ENCODE measurements around the gene FMN2. TPM values are rescaled to one million over a fixed set of nuclear protein-coding genes. Genes with fewer than 3 reads are reported as not detected.

FMN2 gene
- polyA plus RNA-seq (ENCODE audit: insufficient read depth in 1 of 5, insufficient read length in 5 of 5, low replicate concordance in 1 of 5), result 1 to 10 TPM; 1.2 to 3.0 (median 1.7) TPM
- long read RNA-seq, donor 1, result 0 reads
- long read RNA-seq, donor 2, result 0 reads
- long read RNA-seq, donor 3, result 0 reads
- long read RNA-seq, donor 4, result 0 reads
- long read RNA-seq, donor 5, result 0 reads
- long read RNA-seq, donor 6, result 0 reads
- long read RNA-seq, donor 7, result 0 reads
- long read RNA-seq, donor 8, result 0 reads

- DNase-seq, result no peak
These were observed at the start of gene FMN2 for GRCh38 chr1:240091614-240092300. FMN2 (plus strand) TSS chr1:240091883; CDS start chr1:240092110, 227 bp downstream.

GRCh38 chr1:240044620-240045019 lies 47.1 kb upstream of the FMN2 start:
- DNase-seq, result no peak

DNA sequence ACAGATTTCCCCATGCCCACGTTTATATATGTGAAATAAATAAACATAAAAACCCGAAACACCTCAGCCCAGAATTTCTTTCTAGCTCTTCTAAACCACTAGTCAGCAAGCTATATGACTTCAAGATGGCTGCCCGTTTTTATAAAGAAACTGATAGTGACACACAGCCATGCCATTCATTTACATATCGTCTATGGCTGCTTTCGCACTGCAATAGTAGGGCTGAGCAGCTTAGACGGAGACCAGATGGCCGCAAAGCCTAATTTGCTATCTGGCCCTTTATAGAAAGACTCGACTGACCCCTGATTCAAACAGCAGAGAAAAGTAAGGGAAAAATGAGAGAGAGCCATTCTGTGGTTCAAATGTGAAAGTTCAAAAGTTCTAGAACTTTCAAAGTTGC lies 45.7 kb upstream of the FMN2 start:
- DNase-seq, result no peak

- no peak for DNase-seq
These were observed 37.5 kb upstream of the FMN2 start for GRCh38 chr1:240054109-240054701.

DNA sequence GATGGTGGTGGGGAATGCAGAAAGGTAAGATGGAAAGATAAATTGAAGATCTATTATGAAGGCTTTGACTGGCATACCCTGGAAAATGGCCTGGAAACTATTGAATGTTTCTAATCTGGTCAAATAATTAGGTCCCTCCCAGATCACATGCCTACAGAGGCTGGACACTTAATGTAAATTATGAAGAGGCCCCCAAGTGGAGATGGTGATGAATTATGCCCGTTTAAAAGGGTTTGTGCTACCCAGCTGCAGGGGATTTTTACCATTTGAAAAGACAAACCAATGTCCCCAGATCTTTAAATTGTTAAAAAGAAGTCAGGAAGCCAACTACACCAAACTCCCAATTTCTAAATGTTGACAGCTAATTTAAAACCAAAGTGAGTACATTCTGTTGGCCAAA lies 35.7 kb upstream of the FMN2 start:
- DNase-seq, result no peak

DNA sequence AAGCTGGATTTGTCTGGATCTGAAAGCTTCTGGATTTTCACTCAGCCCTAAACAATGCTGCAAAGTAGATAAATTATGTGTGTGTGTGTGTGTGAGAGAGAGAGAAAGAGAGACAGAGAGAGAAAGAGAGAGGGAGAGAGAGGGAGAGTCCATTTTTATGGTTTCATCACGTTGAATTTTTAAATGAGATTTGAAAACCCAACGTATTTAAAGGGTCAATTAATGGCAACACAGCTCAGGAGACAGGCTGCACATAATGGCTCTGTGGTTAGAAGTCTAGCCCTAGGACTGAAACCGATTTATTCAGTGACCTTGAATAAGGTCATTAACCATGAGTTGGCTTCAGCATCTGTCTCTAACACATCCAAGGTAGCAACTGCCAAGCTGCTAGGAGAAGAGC lies 35.3 kb upstream of the FMN2 start:
- DNase-seq, result no peak

- DNase-seq, result no peak
These were observed 33.6 kb upstream of the FMN2 start for GRCh38 chr1:240058049-240058448.

DNA sequence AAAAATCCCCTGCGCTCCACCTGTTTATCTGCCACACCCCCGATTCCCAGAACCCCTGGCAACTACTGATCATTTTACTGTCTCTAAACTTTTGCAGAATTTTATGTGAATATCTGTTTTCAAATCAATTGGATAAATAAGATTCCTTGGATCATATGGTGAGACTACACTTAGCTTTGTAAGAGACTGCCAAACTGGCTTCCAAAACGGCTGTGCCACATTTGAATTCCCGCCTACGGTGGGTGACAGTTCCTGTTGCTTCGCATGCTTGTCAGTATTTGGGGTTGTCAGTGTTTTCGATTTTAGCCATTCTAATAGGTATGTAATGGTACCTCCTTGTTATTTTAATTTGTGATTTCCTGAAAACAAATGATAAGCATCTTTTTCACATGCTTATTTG lies 22.7 kb upstream of the FMN2 start:
- DNase-seq, result no peak

DNA sequence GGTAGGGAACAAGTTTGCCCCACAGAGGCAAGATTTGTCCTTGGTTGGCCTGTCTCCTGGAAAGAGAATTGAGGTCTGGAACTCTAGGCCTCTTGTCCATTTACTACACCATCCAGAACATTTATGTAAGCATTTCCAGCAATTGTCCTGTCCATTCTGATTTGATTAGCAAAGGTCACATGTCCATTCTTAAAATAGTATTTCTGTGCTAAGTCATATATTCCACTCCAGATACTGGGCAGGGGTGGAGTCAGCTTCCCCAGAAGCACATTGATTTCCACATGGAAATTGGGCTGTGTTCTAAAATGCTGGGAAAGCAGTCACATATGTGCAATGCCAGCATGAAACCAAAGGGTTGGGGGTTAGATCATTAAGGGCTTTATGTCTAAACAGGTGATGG lies 21.5 kb upstream of the FMN2 start:
- no peak for DNase-seq

DNA sequence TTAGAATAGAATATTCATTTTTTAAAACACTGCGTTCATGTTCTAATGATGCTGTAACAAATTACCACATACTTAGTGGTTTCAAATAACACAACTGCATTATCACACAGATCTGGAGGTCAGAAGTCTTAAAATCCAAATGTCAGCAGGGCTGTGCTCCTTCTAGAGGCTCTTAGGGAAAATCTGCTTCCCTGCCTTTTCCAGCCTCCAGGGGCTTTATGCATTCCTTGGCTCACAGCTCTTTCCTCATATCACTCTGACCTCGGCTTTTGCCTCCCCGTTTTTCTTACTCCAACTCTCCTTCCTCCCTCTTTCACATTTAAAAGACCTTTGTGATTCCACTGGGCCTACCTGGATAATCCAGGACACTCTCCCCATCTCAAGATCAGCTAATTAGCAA lies 18.6 kb upstream of the FMN2 start:
- no peak for DNase-seq

DNA sequence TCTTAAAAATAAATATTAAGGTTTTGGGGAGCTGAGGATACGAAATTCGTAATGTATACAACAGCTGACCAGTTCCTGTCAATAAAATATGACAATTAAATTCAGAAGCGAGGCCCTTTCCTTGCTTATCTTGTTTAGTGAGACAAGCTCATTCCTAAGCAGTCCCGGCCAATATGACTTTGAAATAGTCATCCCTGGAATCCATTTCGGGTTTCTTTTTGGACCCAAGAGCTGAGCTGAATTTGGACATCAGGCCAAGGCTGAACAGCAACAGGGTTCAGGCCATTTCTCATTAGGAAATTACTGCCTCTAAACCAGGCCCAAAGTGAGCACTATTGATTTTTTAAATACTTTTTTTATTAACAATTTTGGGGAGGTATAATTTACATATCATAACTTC lies 17.3 kb upstream of the FMN2 start:
- DNase-seq, result no peak

DNA sequence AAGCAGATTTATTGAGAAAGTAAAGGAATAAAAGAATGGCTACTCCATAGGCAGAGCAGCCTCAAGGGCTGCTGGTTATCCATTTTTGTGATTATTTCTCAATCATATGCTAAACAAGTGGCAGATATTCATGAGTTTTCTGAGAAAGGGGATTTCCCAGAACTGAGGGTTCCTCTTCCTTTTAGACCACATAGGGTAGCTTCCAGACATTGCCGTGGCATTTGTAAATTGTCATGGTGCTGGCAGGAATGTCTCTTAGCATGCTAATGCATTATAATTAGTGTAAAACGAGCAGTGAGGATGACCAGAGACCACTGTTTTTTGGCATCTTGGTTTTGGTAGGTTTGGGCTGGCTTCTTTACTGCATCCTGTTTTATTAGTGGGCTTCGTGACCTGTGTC lies 16.8 kb upstream of the FMN2 start:
- no peak for DNase-seq

DNA sequence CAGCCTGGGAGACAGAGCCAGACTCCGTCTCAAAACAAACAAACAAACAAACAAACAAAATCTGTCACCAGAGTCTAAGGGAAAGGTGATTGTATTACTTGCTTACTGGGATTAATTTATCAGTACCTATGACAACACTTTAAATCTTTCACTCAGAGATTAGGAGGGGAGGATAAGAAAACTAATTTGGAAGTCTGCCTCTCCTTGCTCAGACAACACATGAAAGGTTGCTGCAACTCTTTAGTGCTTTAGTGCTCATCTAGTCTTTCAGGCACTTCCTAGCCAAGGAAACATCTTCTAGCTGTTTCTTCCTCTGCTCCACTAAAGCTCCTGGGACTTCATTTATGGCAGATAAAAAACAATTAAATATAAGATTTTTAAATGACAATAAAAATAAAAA lies 7.3 kb upstream of the FMN2 start:
- DNase-seq, result no peak

- no peak for DNase-seq
These were observed 6.9 kb upstream of the FMN2 start for GRCh38 chr1:240084749-240085148.

- no peak for DNase-seq
These were observed 5.0 kb upstream of the FMN2 start for GRCh38 chr1:240086726-240087125.

DNA sequence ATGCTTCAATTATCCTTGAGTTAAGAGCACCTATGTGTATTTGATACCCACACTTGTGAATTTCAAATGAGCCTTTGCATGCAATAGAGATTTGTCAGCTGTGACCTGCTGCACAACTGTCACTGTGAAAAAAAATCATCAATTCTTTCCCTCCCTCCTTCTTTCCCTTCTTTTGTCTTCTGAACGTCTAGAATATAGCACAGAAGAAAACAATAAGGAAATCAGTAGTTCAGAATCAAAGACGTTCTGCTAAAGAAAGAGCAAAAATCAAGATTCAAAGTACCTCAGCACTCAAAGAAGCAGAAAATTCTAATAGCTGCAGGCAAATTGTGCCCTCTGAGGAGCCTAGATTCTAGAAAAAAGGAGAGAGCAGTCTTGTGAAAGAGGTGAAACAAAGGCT lies 1.7 kb upstream of the FMN2 start:
- DNase-seq, result no peak

- DNase-seq, result no peak
These were observed 604 bp upstream of the FMN2 start for GRCh38 chr1:240090957-240091600.

DNA sequence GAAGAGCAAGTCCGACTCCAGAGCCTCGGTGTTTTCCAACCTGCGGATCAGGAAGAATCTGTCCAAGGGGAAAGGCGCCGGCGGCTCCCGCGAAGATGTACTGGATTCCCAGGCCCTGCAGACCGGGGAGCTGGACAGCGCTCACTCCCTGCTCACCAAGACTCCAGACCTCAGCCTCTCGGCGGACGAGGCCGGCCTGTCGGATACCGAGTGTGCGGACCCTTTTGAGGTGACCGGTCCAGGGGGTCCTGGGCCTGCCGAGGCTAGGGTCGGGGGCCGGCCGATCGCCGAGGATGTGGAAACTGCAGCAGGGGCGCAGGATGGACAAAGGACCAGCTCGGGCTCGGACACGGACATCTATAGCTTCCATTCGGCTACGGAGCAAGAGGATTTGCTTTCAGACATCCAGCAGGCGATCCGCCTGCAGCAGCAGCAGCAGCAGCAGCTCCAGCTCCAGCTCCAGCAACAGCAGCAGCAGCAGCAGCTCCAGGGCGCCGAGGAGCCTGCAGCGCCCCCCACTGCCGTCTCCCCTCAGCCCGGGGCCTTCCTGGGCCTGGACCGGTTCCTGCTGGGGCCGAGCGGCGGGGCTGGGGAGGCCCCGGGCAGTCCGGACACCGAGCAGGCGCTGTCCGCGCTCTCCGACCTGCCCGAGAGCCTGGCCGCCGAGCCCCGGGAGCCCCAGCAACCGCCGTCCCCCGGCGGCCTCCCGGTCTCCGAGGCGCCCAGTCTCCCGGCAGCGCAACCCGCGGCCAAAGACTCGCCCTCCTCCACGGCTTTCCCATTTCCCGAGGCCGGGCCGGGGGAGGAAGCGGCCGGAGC lies 827 bp downstream of the FMN2 start:
- no peak for DNase-seq

GRCh38 chr1:240093120-240093961 lies 1.7 kb downstream of the FMN2 start:
- no peak for DNase-seq

DNA sequence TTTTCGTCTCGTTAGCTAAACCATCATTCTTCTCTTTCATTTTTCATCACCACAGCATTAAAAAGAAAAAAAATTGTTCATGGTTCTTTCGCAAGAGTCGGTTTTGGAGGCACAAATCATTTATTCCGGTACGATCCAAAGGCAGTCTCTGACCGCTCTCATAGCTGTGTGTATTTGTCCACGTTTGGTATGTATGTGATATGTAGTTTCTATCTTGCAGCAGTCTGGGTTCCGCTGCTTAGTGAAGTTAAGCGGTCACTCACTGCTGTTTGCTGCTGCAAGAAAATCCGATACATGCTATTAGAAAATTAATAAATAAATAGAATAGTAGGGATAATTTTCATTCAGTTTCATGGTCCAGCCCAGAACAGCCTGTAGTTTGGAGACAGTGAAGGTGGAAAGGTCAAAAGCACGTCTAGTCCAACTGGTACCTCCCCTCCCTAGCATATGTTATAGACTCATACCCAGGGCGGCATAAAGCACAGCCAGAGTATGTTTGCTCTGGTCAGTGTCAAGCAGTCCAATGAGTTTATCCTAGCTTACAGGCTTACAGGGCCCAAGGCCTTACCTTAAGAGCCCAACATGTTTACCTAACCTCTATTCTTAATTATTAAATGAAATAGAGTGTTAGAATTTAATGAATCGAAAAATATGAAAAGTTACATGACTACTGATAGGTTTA lies 2.5 kb downstream of the FMN2 start:
- DNase-seq, result no peak

DNA sequence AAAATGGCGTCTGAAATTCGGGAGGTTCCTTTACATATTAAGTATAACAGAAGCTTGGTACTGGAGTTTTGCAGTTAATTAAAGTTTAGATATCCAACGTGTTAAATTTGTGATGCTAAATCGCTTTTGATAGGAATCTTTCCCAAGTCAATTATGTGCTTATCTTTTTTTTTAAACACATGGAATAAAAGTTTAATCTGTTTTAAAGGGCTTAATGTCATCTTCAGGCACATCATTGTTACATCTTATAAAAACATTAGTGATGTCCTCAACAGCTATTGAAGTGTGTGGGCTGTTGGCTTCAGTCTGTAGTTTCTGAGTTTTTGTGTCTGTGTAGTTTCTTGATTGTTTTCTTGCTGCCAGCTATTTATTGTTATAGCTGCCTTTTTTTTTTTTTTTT lies 5.3 kb downstream of the FMN2 start:
- DNase-seq, result peak in 1 of 2 donors; percentile 50

Measured in right lung (tissue), 10 donors.